ENCODE data around the gene CENPM.

DNA sequence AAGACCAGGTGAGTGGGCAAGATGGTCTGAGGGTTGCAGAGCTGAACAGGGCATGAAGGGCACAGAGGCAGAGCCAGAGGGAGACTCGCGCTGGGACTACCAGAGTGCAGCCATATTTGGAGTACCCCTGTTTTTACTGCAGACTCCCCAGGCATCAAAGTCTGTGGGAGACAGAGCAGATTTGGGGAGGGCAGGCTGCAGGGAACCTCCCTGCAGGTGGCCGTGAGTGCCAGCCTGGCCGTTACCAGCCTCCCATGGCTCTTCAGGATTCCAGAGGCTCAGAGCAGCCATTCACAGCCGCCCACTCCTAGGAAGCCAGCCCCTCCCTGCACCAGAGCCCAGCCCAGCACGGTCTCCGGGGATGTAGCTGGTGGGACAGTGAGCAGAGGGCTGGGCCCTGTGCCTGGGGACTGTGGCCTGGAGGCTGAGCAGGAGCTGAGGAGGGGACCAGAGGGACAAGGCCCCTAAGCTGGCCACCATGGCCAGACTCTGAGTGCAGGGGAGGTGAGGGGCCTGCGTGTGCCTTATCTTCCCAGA lies 22.2 kb upstream of the CENPM start, which contains the start of gene SEPTIN3:
- TF ChIP-seq, protein P1, sequence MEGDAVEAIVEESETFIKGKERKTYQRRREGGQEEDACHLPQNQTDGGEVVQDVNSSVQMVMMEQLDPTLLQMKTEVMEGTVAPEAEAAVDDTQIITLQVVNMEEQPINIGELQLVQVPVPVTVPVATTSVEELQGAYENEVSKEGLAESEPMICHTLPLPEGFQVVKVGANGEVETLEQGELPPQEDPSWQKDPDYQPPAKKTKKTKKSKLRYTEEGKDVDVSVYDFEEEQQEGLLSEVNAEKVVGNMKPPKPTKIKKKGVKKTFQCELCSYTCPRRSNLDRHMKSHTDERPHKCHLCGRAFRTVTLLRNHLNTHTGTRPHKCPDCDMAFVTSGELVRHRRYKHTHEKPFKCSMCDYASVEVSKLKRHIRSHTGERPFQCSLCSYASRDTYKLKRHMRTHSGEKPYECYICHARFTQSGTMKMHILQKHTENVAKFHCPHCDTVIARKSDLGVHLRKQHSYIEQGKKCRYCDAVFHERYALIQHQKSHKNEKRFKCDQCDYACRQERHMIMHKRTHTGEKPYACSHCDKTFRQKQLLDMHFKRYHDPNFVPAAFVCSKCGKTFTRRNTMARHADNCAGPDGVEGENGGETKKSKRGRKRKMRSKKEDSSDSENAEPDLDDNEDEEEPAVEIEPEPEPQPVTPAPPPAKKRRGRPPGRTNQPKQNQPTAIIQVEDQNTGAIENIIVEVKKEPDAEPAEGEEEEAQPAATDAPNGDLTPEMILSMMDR (IDR thresholded peaks at IDR 0.05; ENCODE audit: poor library complexity) = no peak
- TF ChIP-seq EZH2 (IDR thresholded peaks at IDR 0.05; ENCODE audit: borderline replicate concordance) = no peak
- TF ChIP-seq EZH2phosphoT487 (IDR thresholded peaks at IDR 0.05; ENCODE audit: low read depth, severe bottlenecking, unreplicated experiment) = no peak
